HG02588 (cell line): ENCODE data around the gene EID3.
"Not testable (repeated sequence)": the region's sequence is repeated elsewhere in the genome, so short reads cannot be mapped to it uniquely, and the experiment has no call there.

Experiments
- ATAC-seq: cut with Tn5 transposase; IDR thresholded peaks from one replicate; pipeline ENCODE4 v1.9.1; 2021; ENCODE audit warnings: mild to moderate bottlenecking, moderate library complexity; ENCODE audit not compliant: unreplicated experiment

Gene EID3

DNA sequence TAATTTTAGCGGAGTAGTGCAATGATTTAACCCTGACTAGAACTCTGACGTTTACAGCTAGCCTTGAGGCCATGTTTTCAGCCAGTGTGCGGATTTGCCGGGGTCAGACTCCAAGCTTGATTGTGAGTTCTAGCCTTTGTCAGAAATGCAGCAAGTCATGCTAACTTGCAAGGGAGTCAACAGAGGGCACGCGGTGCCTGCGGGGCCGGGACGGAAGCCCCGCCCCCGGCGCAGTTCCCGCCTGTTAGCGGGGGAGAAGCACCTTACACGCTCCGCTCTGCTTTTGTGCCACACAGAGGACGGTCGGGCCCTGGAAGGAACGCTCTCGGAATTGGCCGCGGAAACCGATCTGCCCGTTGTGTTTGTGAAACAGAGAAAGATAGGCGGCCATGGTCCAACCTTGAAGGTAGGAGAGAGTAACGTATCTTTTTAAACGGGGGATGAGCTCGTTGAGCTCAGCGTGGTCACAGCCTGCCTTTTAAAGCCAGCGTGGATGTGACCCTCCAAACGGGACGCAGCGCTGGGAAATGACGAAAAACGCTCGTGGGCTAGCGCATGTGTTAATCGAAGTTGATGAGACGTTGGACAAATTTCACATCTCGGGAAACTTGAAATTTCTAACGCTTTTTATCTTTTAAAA is 14.8 kb upstream of the EID3 start:
- ATAC-seq = peak; percentile 47

GRCh38 chr12:104290320-104290719 is 13.2 kb upstream of the EID3 start:
- ATAC-seq = no peak

GRCh38 chr12:104290855-104291254 is 12.7 kb upstream of the EID3 start:
- ATAC-seq = no peak

DNA sequence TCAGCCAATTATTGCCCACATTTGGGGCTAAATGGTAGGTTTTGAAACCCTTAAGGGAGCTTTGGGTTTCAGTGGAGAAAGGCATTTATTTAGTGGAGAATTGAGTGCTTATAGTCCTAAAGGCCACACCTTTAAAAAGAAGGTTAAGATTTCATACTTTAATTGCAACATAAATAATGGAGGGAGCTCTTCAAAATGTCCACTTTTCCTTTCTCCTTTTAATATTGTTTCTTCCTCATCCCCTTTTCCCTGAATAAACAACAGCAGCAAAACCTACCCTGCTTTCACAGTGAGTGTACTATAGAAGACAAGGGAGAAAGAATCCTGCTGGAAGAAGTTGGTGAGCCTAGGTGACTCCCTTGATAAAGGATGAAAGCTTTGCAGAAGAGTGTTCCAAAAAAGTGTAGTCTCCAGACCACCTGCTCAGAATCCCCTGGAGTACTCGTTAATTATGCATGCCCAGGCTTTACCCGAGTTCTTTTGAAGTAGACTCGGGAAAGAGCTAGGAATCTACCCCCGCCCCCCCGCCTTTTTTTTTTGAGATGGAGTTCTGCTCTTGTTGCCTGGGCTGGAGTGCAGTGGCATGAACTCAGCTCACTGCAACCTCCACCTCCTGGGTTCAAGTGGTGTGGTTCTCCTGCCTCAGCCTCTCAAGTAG is 11.5 kb upstream of the EID3 start:
- ATAC-seq = no peak

GRCh38 chr12:104292872-104293794 is 10.4 kb upstream of the EID3 start:
- no peak for ATAC-seq

GRCh38 chr12:104294158-104294859 is 9.2 kb upstream of the EID3 start:
- ATAC-seq = not testable (repeated sequence)

DNA sequence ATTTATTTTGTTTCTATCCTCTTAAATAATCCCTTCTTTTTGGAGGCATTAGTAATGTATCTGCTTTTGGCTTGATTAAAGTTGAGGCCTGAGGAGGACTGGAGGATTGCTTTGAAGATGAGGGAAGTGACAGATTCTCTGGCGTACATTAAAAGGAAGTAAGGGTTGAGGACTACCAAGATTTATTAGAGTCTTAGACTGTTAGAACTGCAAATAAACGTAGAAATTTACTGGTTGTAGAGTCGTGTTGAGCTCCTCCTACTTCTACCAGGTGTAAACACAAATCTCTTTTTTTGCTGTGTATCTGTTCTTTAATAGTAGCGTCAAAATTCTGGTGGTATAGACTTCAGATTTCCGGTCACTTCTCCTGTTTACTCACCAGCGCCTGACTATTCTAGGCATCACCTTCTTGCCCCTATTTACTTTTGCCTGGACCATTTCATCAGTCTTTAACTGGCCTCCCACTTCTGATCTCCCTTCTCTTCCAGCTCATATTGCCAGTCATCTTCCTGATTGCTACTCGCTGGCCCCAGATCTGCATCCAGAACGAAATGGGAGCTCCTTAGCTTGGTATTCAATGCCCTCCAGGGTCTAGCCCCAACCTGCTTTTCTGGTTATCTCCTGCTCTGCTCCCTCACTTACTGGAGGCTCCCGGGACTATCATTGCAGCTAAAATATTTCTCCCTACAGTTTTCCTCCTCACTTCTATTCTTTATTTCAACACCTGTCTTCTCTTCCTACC is 8.4 kb upstream of the EID3 start:
- ATAC-seq = no peak

DNA sequence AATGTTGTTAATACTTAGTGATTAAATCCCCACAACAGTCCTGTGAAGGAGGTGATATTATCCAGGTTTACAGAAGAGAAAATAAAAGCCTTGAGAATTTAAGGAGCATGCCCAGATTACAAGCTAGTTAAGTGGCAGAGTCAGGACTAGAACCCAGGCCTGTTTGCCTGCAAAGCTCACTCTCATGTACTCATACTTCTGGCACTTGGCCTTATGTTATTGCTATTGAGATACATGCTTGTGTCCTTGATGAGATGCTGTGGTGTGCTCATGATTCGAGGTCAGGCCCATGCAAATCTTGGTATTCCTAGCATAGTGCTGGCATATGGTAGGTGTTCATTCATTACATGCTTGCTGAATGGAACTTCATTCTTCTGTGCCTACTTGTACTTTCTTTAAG is 7.6 kb upstream of the EID3 start:
- no peak for ATAC-seq

GRCh38 chr12:104296718-104297117 is 6.8 kb upstream of the EID3 start:
- no peak for ATAC-seq

GRCh38 chr12:104297477-104298113 is 5.9 kb upstream of the EID3 start:
- ATAC-seq = no peak

DNA sequence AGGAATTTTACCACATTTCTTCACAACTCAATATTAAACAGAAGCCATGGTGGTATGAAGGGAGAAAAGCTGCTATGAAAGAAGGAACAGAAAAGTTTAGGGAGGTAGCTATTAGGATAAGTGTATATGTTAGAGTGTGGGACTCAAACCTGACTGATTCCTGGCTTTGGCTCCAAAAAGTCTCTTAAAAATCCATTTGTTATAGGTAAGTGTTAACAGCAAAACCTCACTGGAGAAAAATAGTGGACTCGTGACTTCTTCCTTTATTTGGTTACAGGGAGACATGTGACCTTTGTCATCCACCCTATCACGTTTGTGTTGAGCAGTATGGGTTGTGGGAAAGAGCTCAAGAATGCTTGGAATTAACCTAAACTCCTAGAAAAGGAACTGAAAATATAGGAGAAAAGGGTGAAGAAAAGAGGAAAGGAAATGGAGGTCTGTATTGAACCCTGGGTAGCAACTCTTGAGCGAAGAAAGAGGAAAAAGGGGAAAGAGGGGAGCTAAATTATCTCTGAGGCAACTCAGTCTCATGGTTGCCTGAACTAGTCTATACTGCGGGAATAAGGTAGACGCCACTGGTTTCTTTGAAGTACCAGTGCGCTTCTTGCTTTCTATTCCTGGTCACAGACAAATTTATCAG is 3.6 kb upstream of the EID3 start:
- no peak for ATAC-seq

- ATAC-seq = no peak
These were observed 896 bp downstream of the EID3 start for GRCh38 chr12:104304261-104305009.

DNA sequence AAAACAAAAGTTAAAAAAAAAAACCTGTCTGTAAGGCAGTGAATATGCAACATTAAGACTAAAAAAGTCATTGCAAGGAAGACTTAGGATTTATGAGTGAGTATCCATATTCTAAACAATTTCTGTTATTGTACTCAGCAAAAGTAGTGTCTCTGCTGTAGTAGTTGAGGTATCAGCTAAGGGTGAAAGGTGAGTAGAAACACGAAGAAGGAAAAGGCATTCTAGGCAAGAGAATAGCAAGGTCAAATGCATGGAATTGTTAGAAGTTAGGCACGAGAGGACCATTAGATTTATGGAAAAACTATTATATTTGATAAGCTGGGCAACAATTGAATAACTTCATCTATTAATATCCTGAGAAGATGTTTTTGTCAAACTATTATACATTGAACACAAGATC is 1.8 kb downstream of the EID3 start:
- no peak for ATAC-seq

GRCh38 chr12:104306376-104306775 is 2.8 kb downstream of the EID3 start:
- ATAC-seq = no peak

DNA sequence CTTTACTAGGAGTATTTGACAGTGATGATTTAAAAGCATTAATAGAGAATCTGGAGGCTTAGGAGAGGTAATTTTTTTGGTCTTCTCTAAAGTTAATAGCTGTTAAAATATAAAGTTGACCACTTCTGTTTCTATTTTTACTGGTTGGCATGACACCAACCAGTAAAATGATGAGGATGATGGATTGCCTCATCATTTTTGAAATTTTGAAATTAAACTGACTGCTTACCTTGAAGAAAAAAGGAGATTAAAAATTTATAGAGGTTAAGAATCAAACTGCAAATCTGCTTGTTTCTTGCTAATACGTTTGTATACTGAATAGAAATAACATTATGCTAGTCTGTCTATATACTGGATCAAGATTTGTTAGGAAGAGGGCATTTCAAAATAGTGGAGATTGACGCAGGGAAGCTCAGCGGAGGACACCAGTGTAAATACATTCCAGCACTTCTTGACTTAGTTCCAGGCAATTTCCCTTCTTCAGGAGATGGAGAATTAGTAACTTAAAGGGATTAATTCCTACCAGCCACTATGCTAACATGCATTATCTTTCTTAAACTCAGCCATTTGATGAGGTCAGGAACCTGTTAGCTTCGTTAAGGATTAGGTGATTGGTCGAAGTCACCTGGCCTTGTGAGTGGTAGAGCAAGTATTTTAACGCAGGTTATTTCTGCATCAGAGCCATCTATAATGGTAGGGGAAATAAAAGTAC is 3.6 kb downstream of the EID3 start:
- ATAC-seq = no peak

- no peak for ATAC-seq
These were observed 4.1 kb downstream of the EID3 start for GRCh38 chr12:104307655-104308000.

GRCh38 chr12:104309446-104309993 is 6.0 kb downstream of the EID3 start:
- no peak for ATAC-seq
